H1 (cell line): ENCODE measurements around the gene SNX25. TPM values are rescaled to one million over a fixed set of nuclear protein-coding genes. Genes with fewer than 3 reads are reported as not detected.

ENCODE experiments used
- CTCF ChIA-PET: fragments of 300-600 bp; sonication (Branson Sonifier 250); formaldehyde crosslinking; loops from one replicate; lab custom pipeline; 2021; ENCODE audit not compliant: partially characterized antibody; lab: Charles Lee
- POLR2A ChIA-PET: fragments of 300-600 bp; sonication (Branson Sonifier 250); formaldehyde crosslinking; loops from one replicate; lab custom pipeline; 2021; ENCODE audit warnings: inconsistent platforms; ENCODE audit not compliant: partially characterized antibody; lab: Charles Lee
- DNase-seq, 2 experiments: peaks; one replicate each; pipeline versions ENCODE4 v3.0.0 to v3.0.0-alpha.2; 2010 to 2022; ENCODE audit warnings: low spot score in 2 of 2, low read depth in 1 of 2, mixed read lengths in 1 of 2
- FAIRE-seq: peaks from 2 replicates; lab custom pipeline; 2011; peaks lifted over from hg19 to GRCh38; lab: Jason Lieb, UNC
- H2AFZ ChIP-seq: 2 replicates; pipeline ENCODE4 v1.8.1; 2012; ENCODE audit warnings: low read length, inconsistent platforms
- H2AK5ac ChIP-seq: 2 replicates; pipeline ENCODE4 v1.6.1; 2013; ENCODE audit warnings: low read depth, low read length
- H2BK120ac ChIP-seq: replicated peaks from 2 replicates; pipeline ENCODE3; 2013; ENCODE audit warnings: low read depth, low read length, inconsistent platforms
- H2BK12ac ChIP-seq: 2 replicates; pipeline ENCODE4 v1.6.1; 2013; ENCODE audit warnings: low read depth, low read length
- H2BK15ac ChIP-seq: 2 replicates; pipeline ENCODE4 v1.6.1; 2013; ENCODE audit warnings: low read length
- H2BK20ac ChIP-seq: 2 replicates; pipeline ENCODE4 v1.6.1; 2013; ENCODE audit warnings: low read length
- H2BK5ac ChIP-seq: 2 replicates; pipeline ENCODE4 v1.6.1; 2013; ENCODE audit warnings: low read depth, low read length
- H3K14ac ChIP-seq: 2 replicates; pipeline ENCODE4 v1.6.1; 2013; ENCODE audit warnings: inconsistent platforms; ENCODE audit not compliant: insufficient read length
- H3K18ac ChIP-seq: 2 replicates; pipeline ENCODE4 v1.6.1; 2013; ENCODE audit warnings: low read length; ENCODE audit errors: extremely low read depth
- H3K23ac ChIP-seq: 2 replicates; pipeline ENCODE4 v1.6.1; 2013; ENCODE audit warnings: inconsistent platforms; ENCODE audit not compliant: insufficient read length
- H3K23me2 ChIP-seq: 2 replicates; pipeline ENCODE4 v1.6.1; 2013; ENCODE audit warnings: low read depth, low read length
- H3K27ac ChIP-seq: 2 replicates; pipeline ENCODE4 v1.6.1; 2011; ENCODE audit warnings: low read depth, low read length, inconsistent platforms
- H3K27me3 ChIP-seq, 4 experiments: replicated peaks in 1 of 4; 1 replicate in 1 of 4; 2 replicates in 3 of 4; pipeline versions ENCODE4 v1.6.1 to v1.8.1; 2011 to 2013; ENCODE audit warnings: low read length in 3 of 4, mild to moderate bottlenecking in 3 of 4, inconsistent platforms in 2 of 4, mixed read lengths in 2 of 4, moderate library complexity in 1 of 4; ENCODE audit not compliant: control insufficient read depth in 3 of 4, insufficient read depth in 3 of 4; ENCODE audit errors: extremely low read depth in 1 of 4
- H3K36me3 ChIP-seq, 4 experiments: 2 replicates each; pipeline versions ENCODE4 v1.6.1 to v1.8.1; 2011 to 2013; ENCODE audit warnings: mild to moderate bottlenecking in 4 of 4, low read length in 3 of 4, moderate library complexity in 2 of 4, control low read depth in 1 of 4, inconsistent platforms in 1 of 4; ENCODE audit not compliant: insufficient read depth in 4 of 4, control insufficient read depth in 2 of 4
- H3K4ac ChIP-seq: replicated peaks from 2 replicates; pipeline ENCODE3; 2013; ENCODE audit warnings: low read length, low read depth, mixed read lengths, inconsistent platforms; ENCODE audit not compliant: insufficient read length
- H3K4me1 ChIP-seq, 4 experiments: replicated peaks in 1 of 4; 1 replicate in 1 of 4; 2 replicates in 3 of 4; pipeline versions ENCODE4 v1.6.1 to v1.8.1; 2011 to 2013; ENCODE audit warnings: low read length in 3 of 4, inconsistent platforms in 2 of 4, mixed read lengths in 1 of 4; ENCODE audit not compliant: insufficient read depth in 4 of 4, control insufficient read depth in 3 of 4
- H3K4me2 ChIP-seq, 2 experiments: 2 replicates each; pipeline versions ENCODE4 v1.6.1 to v1.8.1; 2011 to 2013; ENCODE audit warnings: low read depth in 2 of 2, low read length in 2 of 2, control low read depth in 1 of 2, inconsistent platforms in 1 of 2, mild to moderate bottlenecking in 1 of 2; ENCODE audit not compliant: insufficient read depth in 1 of 2
- H3K4me3 ChIP-seq, 4 experiments: fragments of 200-600, 300-600 bp in 1 of 4; sonication (generic), shearing (Covaris generic), sonication (Bioruptor Twin) in 1 of 4; 2 replicates each; pipeline versions ENCODE4 v1.5.1 to v1.8.1; 2011 to 2016; ENCODE audit warnings: low read length in 4 of 4, low read depth in 3 of 4, control low read depth in 2 of 4, inconsistent platforms in 2 of 4, mild to moderate bottlenecking in 2 of 4, mixed read lengths in 1 of 4, moderate library complexity in 1 of 4; ENCODE audit not compliant: insufficient read depth in 2 of 4; ENCODE audit errors: extremely low read depth in 1 of 4
- H3K56ac ChIP-seq: replicated peaks from 2 replicates; pipeline ENCODE3; 2013; ENCODE audit warnings: low read depth, mild to moderate bottlenecking, mixed read lengths, low read length, inconsistent platforms; ENCODE audit not compliant: insufficient read length
- H3K79me1 ChIP-seq: 2 replicates; pipeline ENCODE4 v1.6.1; 2013; ENCODE audit warnings: low read depth, low read length, control low read depth
- H3K79me2 ChIP-seq, 2 experiments: 2 replicates each; pipeline versions ENCODE4 v1.6.1 to v1.8.1; 2012 to 2013; ENCODE audit warnings: low read length in 2 of 2, mild to moderate bottlenecking in 2 of 2, inconsistent platforms in 1 of 2; ENCODE audit not compliant: insufficient read depth in 2 of 2, control insufficient read depth in 1 of 2
- H3K9ac ChIP-seq, 4 experiments: replicated peaks in 1 of 4; 1 replicate in 1 of 4; 2 replicates in 3 of 4; pipeline versions ENCODE4 v1.6.1 to v1.8.1; 2011 to 2013; ENCODE audit warnings: low read depth in 3 of 4, low read length in 3 of 4, control low read depth in 2 of 4, mild to moderate bottlenecking in 2 of 4, moderate library complexity in 2 of 4, inconsistent platforms in 1 of 4; ENCODE audit errors: extremely low read depth in 1 of 4
- H3K9me3 ChIP-seq, 2 experiments: 2 replicates each; pipeline versions ENCODE4 v1.6.1 to v1.8.1; 2012 to 2013; ENCODE audit warnings: mild to moderate bottlenecking in 2 of 2, moderate library complexity in 2 of 2, control low read depth in 1 of 2, inconsistent platforms in 1 of 2, low read depth in 1 of 2, low read length in 1 of 2, mixed read lengths in 1 of 2; ENCODE audit not compliant: insufficient read depth in 2 of 2
- H4K20me1 ChIP-seq, 2 experiments: replicated peaks in 1 of 2; 2 replicates each; pipeline versions ENCODE3 to v1.8.1; 2011 to 2013; ENCODE audit warnings: inconsistent platforms in 2 of 2, low read length in 2 of 2, mild to moderate bottlenecking in 1 of 2; ENCODE audit not compliant: insufficient read depth in 2 of 2, control insufficient read depth in 1 of 2
- H4K5ac ChIP-seq: 2 replicates; pipeline ENCODE4 v1.6.1; 2013; ENCODE audit warnings: low read length, low read depth, mixed read lengths, inconsistent platforms; ENCODE audit not compliant: insufficient read length
- H4K8ac ChIP-seq: 2 replicates; pipeline ENCODE4 v1.8.0; 2013; ENCODE audit warnings: mild to moderate bottlenecking, moderate library complexity, low read length, inconsistent platforms; ENCODE audit not compliant: insufficient read depth; ENCODE audit errors: extremely low read depth
- H4K91ac ChIP-seq: replicated peaks from 2 replicates; pipeline ENCODE3; 2013; ENCODE audit warnings: low read length, mixed read lengths, inconsistent platforms; ENCODE audit not compliant: insufficient read length
- ATF3 ChIP-seq: IDR thresholded peaks from 2 replicates; pipeline ENCODE4 v1.6.1; 2011; ENCODE audit warnings: low read depth, mild to moderate bottlenecking, low read length; ENCODE audit not compliant: insufficient read depth
- CBX8 ChIP-seq: fragments of 300-800, 300-1000 bp; sonication (generic); IDR thresholded peaks from 2 replicates; pipeline ENCODE4 v1.7.1; 2016; ENCODE audit warnings: low read depth, low read length, borderline replicate concordance
- CTCF ChIP-seq, 3 experiments: IDR thresholded peaks; 1 replicate in 2 of 3; 2 replicates in 1 of 3; pipeline versions ENCODE4 v1.5.1 to v1.6.1; 2011; ENCODE audit warnings: low read length in 3 of 3, mild to moderate bottlenecking in 3 of 3, inconsistent platforms in 2 of 3, low read depth in 1 of 3, moderate library complexity in 1 of 3; ENCODE audit not compliant: insufficient read depth in 1 of 3; ENCODE audit errors: control extremely low read depth in 1 of 3
- GTF2F1 ChIP-seq: IDR thresholded peaks from 2 replicates; pipeline ENCODE4 v1.6.1; 2012; ENCODE audit warnings: low read depth, low read length, improper control_type of control experiment, borderline replicate concordance
- HDAC2 ChIP-seq, 2 experiments: fragments of 300-600 bp in 1 of 2; sonication (generic) in 1 of 2; IDR thresholded peaks; 2 replicates each; pipeline ENCODE4 v1.6.1; 2011 to 2012; ENCODE audit warnings: low read depth in 2 of 2, low read length in 2 of 2, mild to moderate bottlenecking in 2 of 2, moderate library complexity in 2 of 2, borderline replicate concordance in 1 of 2, inconsistent platforms in 1 of 2
- RAD21 ChIP-seq, 2 experiments: IDR thresholded peaks in 1 of 2; conservative IDR thresholded peaks in 1 of 2; 2 replicates each; pipeline ENCODE4 v1.6.1; 2011; ENCODE audit warnings: low read depth in 2 of 2, low read length in 2 of 2, improper control_type of control experiment in 1 of 2, inconsistent platforms in 1 of 2, mild to moderate bottlenecking in 1 of 2, moderate library complexity in 1 of 2
- SUZ12 ChIP-seq: fragments of 200-600 bp; sonication (generic); IDR thresholded peaks from 2 replicates; pipeline ENCODE4 v1.6.1; 2012; ENCODE audit warnings: mild to moderate bottlenecking, inconsistent platforms, low read length, moderate library complexity, mixed read lengths
- TAF7 ChIP-seq: optimal IDR thresholded peaks from 2 replicates; pipeline ENCODE3; 2011; ENCODE audit warnings: low read depth, mild to moderate bottlenecking, inconsistent platforms, low read length, moderate library complexity, borderline replicate concordance
- WGBS, 2 experiments: shearing (Covaris generic) in 1 of 2; methylation state at CpG; one replicate each; pipeline versions ENCODE4 v1.1.6 to v1.1.7; 2013 to 2015; ENCODE audit warnings: low lambda C conversion rate in 2 of 2, mixed read lengths in 2 of 2, inconsistent platforms in 1 of 2, low coverage in 1 of 2, missing lambda C conversion rate in 1 of 2; ENCODE audit not compliant: insufficient replicate concordance in 2 of 2, insufficient coverage in 1 of 2, insufficient read length in 1 of 2; ENCODE audit errors: extremely low coverage in 1 of 2, missing lambda C conversion rate in 1 of 2; 5-methylcytosine and 5-hydroxymethylcytosine counted together
- polyA plus RNA-seq, 7 experiments: library from polyadenylated mRNA; depleted of rRNA in 3 of 7; stranded (reverse) in 5 of 7; unstranded in 2 of 7; fragments of >200 nt in 5 of 7; fragments of 200-250 nt in 2 of 7; gene quantifications; 1 replicate in 5 of 7; 2 replicates in 1 of 7; 4 replicates in 1 of 7; pipeline versions ENCODE4 v1.2.1 to v1.2.3, GENCODE V29; 2011 to 2013; ENCODE audit warnings: missing spikeins in 2 of 7, mixed read lengths in 2 of 7
- total RNA-seq: library from RNA; stranded (reverse); fragmentation: NEBNext Ultra II Directional; extraction: Animal tissue kit (Norgen Biotek cat#: 25700); gene quantifications from 2 replicates; pipeline ENCODE4 v1.2.1, GENCODE V29; 2021

SNX25 gene
- total and polyA plus RNA-seq, 2 of the 8 experiments (the other 6 are each of a cell fraction or from before 2014, with no cell fraction given), result 5.4 to 19.9 TPM

GRCh38 chr4:185189606-185190305 lies 19.6 kb upstream of the SNX25 start:
- Histone ChIP-seq H3K23ac (no peak overlapping the region), H3K27me3 (no peaks in the 10 kb centered on the region), H3K18ac (no peak overlapping the region), H3K9ac (no peak overlapping the region), H2BK20ac (no peak overlapping the region), H2BK12ac (no peak overlapping the region), H4K8ac (no peak overlapping the region), H2BK120ac (no peak overlapping the region), H2AFZ (no peak overlapping the region), H2BK15ac (no peak overlapping the region), H4K91ac (no peak overlapping the region), H3K36me3 (peaks cover 0 to 17% (median 7%) of the 10 kb centered on the region in 4 experiments; a peak in 5 of 8 replicates), H3K4ac (no peak overlapping the region), H3K4me2 (no peak overlapping the region), H3K4me1 (no peaks in the 10 kb centered on the region), H3K79me1 (no peaks in the 10 kb centered on the region; the same call in 1 of the 2 replicates), H3K27ac (no peak overlapping the region), H3K4me3 (no peak overlapping the region), H2BK5ac (no peak overlapping the region), H4K5ac (no peak overlapping the region), H3K79me2 (peaks cover 0 to 14% of the 10 kb centered on the region in 2 experiments; a peak in 3 of 4 replicates), H2AK5ac (no peak overlapping the region), H3K14ac (no peak overlapping the region), H3K23me2 (no peaks in the 10 kb centered on the region), H3K9me3 (no peaks in the 10 kb centered on the region), H3K56ac (no peak overlapping the region), H4K20me1 (no peaks in the 10 kb centered on the region)
- DNase-seq (no peak), FAIRE-seq (no peak)
- 91% methylated on average over 4 of the region's 4 CpGs; no CpG with 5 or more reads in 1 of the 2 experiments for WGBS, 2 experiments
- ChIA-PET CTCF (no interaction called here), POLR2A (no interaction called here)
- TF ChIP-seq SUZ12, result no peak
- no peak for TF ChIP-seq TAF7
- no peak for TF ChIP-seq CBX8
- TF ChIP-seq GTF2F1, result no peak
- no peak for TF ChIP-seq RAD21 (IDR thresholded peaks at IDR 0.05 in 1 of 2, conservative IDR thresholded peaks at IDR 0.05 in 1 of 2; ENCODE audit: low read depth in 2 of 2, low read length in 2 of 2)
- TF ChIP-seq HDAC2 (IDR thresholded peaks at IDR 0.05; ENCODE audit: borderline replicate concordance in 1 of 2, low read depth in 2 of 2, low read length in 2 of 2), result no peak
- TF ChIP-seq CTCF (IDR thresholded peaks at IDR 0.05; ENCODE audit: control extremely low read depth in 1 of 3, insufficient read depth in 1 of 3, low read depth in 1 of 3, low read length in 3 of 3), result no peak
- TF ChIP-seq ATF3, result no peak
